Right hindlimb (tissue), 1 donor: ENCODE data around the gene FAM184B.

ENCODE experiments used
- DNase-seq: peaks from one replicate; pipeline ENCODE4 v3.0.0-alpha.2; 2018

Gene FAM184B

GRCh38 chr4:17624821-17625220, 156.6 kb downstream of the FAM184B start:
- no peak for DNase-seq

- DNase-seq = no peak
These were observed 157.9 kb downstream of the FAM184B start for GRCh38 chr4:17623451-17624001.

- no peak for DNase-seq
These were observed 161.9 kb downstream of the FAM184B start for GRCh38 chr4:17619416-17620105.

GRCh38 chr4:17618926-17619325, 162.5 kb downstream of the FAM184B start:
- DNase-seq = no peak

- no peak for DNase-seq
These were observed 165.1 kb downstream of the FAM184B start for GRCh38 chr4:17616283-17616682.

- peak; percentile 96 for DNase-seq
These were observed 166.8 kb downstream of the FAM184B start, which contains the start of gene MED28 for GRCh38 chr4:17614416-17615299. Gene MED28 (plus strand): TSS chr4:17614641. CDS start chr4:17614655, 14 bp downstream.

- no peak for DNase-seq
These were observed 167.5 kb downstream of the FAM184B start for GRCh38 chr4:17613761-17614415.

- DNase-seq = no peak
These were observed 176.2 kb downstream of the FAM184B start for GRCh38 chr4:17605236-17605635.

- no peak for DNase-seq
These were observed 181.6 kb downstream of the FAM184B start for GRCh38 chr4:17599826-17600225.

GRCh38 chr4:17597517-17597916, 183.9 kb downstream of the FAM184B start:
- no peak for DNase-seq

- DNase-seq = no peak
These were observed 185.9 kb downstream of the FAM184B start for GRCh38 chr4:17595471-17596005.

GRCh38 chr4:17589355-17589754, 192.1 kb downstream of the FAM184B start:
- no peak for DNase-seq

GRCh38 chr4:17587094-17587822, 194.2 kb downstream of the FAM184B start:
- DNase-seq = no peak

GRCh38 chr4:17584521-17585213, 196.8 kb downstream of the FAM184B start:
- no peak for DNase-seq

GRCh38 chr4:17583941-17584340, 197.5 kb downstream of the FAM184B start:
- no peak for DNase-seq

GRCh38 chr4:17583276-17583675, 198.1 kb downstream of the FAM184B start:
- DNase-seq = no peak

- DNase-seq = no peak
These were observed 200.5 kb downstream of the FAM184B start for GRCh38 chr4:17580969-17581368.
